Stimulated activated naive CD4-positive, alpha-beta T cell treated with Interleukin-2 at 50 U/mL for 16 hours (primary cell): Measurements from ENCODE around the gene C19orf25.

Experiments
- DNase-seq: peaks from one replicate; lab custom pipeline; 2025; lab: John Stamatoyannopoulos, UW

Gene C19orf25

DNA sequence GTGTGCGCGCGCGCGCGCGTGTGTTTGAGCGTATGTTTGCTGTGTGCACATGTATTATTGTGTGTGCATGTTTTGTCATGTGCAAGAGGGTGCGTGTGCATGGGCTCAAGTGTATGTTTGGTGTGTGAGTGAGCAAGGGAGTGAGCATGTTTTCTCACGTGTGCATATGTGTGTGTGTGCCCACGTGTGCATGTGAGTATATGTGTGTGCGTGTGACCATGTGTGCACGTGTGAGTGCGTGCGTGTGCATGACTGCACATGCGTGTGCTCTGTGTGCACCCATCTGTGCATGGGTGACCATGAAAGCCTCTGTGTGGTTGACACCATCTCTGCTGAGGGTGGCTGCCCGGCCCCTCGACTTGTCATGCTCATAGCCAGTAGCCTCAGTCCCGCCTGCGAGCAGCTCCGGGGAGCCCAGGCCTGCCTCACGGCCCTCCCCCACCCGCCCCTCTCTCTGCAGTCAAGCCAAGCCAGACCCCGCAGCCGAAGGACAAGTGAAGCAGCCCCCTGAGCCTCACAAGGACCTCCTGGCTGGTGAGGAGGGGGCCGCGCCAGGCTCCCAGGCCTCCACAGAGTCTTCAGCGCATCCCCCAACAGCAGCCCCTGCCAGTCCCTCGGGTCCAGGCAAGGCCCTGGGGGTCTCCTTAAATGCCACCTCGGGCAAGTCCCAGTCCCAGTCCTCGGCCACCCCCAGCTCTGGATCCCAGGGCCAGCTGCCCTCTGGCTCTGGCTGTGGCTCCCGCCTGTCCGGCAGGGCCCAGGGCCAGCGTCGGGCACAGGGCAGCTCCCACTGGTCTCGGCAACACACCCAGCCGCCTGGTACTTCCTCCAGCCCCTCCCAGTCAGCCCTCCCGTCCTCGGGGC is 17.9 kb upstream of the C19orf25 start:
- no peak for DNase-seq

GRCh38 chr19:1495799-1496713 is 17.0 kb upstream of the C19orf25 start:
- no peak for DNase-seq

DNA sequence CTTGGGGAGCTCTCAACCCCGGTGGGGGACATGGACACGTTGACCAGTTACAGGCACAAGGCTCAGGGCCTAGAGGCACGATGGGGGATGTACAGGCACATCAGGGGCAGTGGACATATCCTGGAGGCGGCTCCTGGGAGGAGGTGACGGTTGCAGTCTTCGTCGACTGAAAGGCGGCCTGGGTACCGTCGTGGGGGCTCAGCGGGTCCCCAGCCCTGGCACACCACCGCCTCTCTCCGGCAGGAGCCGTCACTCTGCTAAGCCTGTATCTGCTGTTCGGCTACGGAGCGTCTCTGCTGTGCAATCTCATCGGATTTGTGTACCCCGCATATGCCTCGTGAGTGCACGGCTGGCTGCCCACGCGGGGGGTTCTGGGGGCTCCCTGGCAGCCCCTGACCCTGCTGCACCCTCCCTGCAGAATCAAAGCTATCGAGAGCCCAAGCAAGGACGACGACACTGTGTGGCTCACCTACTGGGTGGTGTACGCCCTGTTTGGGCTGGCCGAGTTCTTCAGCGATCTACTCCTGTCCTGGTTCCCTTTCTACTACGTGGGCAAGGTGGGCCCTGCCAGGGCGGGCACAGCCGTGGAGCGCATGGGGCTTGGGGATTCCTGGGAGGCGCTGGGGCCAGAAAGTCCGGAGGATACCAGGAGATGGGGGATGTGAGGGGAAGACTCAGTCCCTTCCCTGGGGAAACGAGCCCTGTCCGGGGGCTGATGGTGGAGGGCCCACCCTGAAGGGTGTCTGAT is 16.2 kb upstream of the C19orf25 start:
- DNase-seq, result no peak

GRCh38 chr19:1494115-1494815 is 15.2 kb upstream of the C19orf25 start:
- no peak for DNase-seq

DNA sequence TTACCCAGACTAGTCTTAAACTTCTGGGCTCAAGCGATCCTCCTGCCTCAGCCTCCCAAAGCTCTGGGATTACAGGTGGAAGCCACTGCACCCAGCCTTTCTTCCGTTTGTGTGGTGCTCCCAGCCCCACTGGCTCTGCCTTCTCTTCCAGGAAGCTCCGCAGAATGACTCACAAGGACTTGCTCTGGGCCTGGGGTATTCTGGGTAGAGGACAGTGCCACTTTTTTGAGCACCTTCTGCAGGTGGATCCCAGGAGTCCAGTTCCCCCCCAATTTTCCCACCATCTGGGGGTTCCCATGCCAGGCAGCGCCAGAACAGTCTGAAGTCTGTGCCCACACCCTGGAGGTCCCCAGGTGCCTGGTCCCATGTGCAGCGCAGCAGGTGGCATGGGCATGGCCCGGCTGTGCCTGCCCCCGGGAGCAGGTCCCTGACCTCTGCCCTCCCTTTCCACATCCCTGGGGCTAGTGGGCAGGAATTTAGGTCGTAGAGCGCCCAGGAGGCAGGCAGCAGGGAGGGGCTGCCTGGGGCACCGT is 13.5 kb upstream of the C19orf25 start:
- no peak for DNase-seq

GRCh38 chr19:1491849-1492170 is 12.8 kb upstream of the C19orf25 start:
- no peak for DNase-seq

DNA sequence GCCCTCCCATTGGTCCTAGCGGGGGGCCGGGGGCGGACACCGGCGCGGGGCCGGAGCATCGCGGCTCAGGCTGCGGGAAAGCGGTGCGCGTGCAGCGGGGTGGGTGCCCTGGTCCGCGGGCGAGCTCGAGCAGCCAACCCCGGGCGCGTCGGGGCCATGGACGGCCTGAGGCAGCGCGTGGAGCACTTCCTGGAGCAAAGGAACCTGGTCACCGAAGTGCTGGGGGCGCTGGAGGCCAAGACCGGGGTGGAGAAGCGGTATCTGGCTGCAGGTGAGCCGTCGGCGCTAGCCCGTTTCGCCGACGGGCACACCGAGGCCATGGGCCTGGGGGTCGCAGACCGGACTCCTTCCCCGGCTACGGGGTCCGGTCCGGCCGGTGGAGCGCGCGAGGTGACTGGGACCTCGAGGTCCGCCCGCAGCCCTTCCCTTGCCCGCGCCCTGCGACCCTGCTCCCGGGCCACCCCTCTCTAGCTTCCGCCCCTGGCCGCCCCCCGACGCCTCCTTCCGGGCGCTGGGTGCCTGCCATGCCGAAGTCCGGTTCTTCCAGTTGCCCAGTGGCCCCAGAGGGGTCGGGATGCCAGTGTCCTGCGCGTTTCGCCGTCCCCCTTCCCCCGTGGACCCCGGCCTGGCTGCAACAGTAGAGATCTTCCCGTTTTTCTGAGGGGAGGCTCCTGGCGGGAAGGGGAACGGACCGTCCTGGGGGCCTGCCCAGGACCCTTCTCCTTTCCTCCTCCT is 12.3 kb upstream of the C19orf25 start, which contains the start of gene REEP6:
Gene REEP6, plus strand, starts transcription at position 68 of the 735 bp plus-strand sequence. Its CDS starts 89 bp downstream, at position 157.
- DNase-seq, result no peak

DNA sequence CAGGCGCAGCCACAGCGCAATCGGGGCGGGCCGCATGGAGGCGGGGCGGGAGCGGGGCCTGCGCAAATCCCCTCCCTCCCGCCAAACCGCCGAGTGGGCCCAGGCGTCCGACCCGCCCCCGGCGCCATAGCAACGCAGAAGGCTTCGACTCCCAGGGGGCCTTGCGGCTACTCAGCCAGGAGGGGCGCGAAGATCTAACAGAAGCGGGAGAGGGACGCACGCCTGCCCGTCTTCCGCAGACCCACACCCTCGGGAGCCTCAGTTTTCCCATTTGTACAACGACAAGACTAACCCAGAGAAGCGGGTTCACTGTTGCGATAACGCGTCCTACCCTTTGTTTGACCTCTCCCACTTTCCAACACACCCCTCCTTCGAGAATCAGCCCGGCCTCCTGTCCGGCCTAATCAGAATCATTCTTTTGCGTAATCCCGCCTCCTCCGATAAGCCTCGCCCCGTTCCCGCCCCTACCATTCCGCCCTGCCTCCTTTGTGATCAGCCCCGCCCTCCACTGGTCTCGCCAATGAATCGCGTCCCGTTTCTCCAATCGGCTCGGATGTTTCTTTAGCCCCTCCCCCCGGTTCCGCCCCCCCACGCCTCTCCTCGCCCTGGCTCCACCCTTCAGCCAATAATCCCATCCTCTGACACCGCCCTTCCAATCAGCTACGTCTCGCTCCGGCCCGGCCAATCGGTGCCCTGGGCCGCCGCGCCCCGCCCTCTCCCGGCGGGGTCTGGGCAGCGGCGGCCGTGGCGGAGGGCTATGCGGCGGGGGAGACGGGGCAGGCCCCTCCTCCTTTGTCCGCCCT is 11.5 kb upstream of the C19orf25 start, which contains the start of gene PCSK4:
Gene PCSK4, minus strand, starts transcription at position 40 of the 803 bp plus-strand sequence. Its CDS starts 4 bp downstream, at position 36.
- peak; percentile 95 for DNase-seq

DNA sequence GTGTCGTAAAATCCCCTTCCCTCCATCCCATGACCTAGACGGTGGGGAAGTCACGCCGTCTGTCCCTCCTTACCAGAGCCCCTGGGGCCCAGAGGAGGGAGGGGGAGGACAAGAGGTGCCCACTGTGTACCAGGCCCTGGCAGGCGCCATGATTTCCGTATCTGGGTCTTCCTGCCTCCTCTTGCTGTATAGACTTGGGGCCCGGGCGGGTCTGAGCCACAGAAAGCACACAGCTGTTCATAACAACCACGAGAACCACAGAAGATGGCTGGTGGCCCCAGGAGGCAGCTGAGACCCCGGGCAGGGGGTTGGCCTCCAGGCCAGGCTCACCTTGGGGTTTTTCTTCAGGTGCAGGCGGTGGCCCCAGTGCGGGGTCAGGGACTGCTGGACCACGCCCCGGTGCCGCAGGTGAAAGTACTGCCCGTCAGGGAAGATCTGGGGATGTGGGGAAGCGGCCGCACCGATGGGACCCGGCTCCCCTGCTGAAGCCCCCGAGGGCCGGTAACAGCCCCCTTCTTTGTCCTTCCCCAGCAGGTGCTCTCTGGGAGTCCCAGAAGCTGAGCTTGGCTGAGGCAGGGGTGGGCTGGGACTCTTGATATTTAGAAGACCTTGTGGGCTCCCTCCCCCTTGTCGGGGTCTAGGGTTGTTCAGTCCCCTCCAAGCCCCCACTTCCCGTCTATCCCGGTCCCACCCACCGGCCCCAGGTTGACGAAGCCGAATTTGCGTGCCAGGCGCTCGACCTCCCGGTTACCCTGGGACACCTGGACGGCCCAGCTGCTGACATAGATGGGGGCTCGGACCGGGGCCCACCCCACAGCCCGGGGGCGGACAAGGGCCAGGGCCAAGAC is 10.7 kb upstream of the C19orf25 start:
- DNase-seq, result no peak

- DNase-seq, result no peak
These were observed 9.2 kb upstream of the C19orf25 start for GRCh38 chr19:1488282-1488601.

DNA sequence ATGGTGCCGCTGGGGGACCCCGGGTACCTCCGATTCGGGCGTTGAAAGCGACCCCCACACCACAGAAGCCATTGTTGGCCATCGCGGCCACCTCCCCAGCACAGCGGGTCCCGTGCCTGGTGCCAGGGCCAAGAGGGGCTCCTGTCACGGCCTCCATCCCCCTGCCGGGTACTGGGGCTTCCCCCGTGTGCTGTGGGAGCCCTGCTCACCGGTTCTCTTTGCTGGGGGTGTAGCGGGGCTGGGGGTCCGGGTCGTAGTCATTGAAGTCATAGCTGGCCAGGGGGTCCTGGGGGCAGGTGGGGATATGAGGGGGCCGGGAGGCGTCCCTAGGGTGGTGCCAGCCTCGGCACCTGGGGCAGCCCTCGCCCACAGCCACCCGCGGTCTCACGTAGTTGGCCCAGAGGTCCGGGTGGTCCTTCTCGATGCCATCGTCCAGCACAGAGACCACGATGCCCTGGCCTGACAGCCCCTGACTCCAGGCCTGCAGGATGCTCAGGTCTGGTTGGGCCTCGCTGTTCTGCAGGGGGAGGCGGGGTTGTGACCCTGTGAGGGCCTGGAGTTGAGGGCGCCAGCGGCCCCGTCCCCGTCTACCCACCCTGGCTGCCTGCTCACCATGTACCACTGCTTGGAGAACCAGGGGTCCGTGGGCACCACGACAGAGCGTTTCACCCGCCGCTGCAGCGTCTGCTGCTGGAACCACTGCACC is 8.7 kb upstream of the C19orf25 start:
- DNase-seq, result no peak

GRCh38 chr19:1486720-1487575 is 7.9 kb upstream of the C19orf25 start:
- DNase-seq, result no peak

- no peak for DNase-seq
These were observed 5.0 kb upstream of the C19orf25 start for GRCh38 chr19:1483979-1484428.

- no peak for DNase-seq
These were observed 4.3 kb upstream of the C19orf25 start for GRCh38 chr19:1483131-1483978.

DNA sequence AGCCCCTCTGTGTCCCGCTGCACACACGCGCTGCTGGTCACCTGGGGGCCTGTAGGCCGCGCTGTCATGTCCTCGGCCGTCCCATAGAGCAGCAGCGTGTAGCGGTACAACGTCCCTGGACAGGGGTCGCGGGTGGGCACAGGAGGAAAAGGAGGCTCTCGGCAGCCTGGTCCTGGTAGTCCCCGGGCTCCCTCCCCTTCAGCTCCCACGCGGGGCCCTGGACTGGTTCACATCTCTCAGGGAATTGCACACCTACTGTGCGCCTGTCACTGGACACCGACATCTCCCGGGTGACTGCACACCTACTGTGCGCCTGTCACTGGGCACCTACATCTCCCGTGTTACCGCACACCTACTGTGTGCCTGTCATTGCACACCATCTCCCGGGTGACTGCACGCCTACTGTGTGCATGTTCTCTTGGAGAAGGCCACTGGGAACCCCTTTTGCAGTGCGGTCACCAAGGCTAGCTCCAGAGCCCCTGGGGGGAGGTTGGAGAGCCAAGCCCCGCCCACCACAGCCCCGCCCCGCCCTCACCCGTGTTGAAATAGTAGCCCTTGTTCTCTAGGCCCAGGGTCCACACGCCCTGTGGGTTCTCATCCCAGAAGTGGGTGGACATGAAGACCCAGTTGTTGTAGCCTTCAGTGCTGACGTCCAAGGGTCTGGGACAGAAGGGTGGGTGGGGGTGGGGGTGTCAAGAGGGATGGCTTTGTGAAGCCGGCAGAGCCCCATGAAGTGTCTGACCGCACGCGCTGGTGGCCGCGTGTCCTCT is 3.5 kb upstream of the C19orf25 start:
- no peak for DNase-seq
